H1 (cell line): ENCODE measurements around the gene COL17A1. TPM values are rescaled to one million over a fixed set of nuclear protein-coding genes. Genes with fewer than 3 reads are reported as not detected.

Experiments used
- HDAC2 ChIP-seq, 2 experiments: fragments of 300-600 bp in 1 of 2; sonication (generic) in 1 of 2; IDR thresholded peaks; 2 replicates each; pipeline ENCODE4 v1.6.1; 2011 to 2012; ENCODE audit warnings: low read depth in 2 of 2, low read length in 2 of 2, mild to moderate bottlenecking in 2 of 2, moderate library complexity in 2 of 2, borderline replicate concordance in 1 of 2, inconsistent platforms in 1 of 2
- SAP30 ChIP-seq: fragments of 300-600 bp; sonication (generic); IDR thresholded peaks from 2 replicates; pipeline ENCODE4 v1.7.1; 2012; ENCODE audit warnings: low read length, moderate library complexity, mild to moderate bottlenecking, inconsistent platforms; ENCODE audit not compliant: insufficient read depth, insufficient replicate concordance
- polyA plus RNA-seq, 7 experiments: library from polyadenylated mRNA; depleted of rRNA in 3 of 7; stranded (reverse) in 5 of 7; unstranded in 2 of 7; fragments of >200 nt in 5 of 7; fragments of 200-250 nt in 2 of 7; gene quantifications; 1 replicate in 5 of 7; 2 replicates in 1 of 7; 4 replicates in 1 of 7; pipeline versions ENCODE4 v1.2.1 to v1.2.3, GENCODE V29; 2011 to 2013; ENCODE audit warnings: missing spikeins in 2 of 7, mixed read lengths in 2 of 7
- total RNA-seq: library from RNA; stranded (reverse); fragmentation: NEBNext Ultra II Directional; extraction: Animal tissue kit (Norgen Biotek cat#: 25700); gene quantifications from 2 replicates; pipeline ENCODE4 v1.2.1, GENCODE V29; 2021

Gene COL17A1
- total and polyA plus RNA-seq, 2 of the 8 experiments (the other 6 are each of a cell fraction or from before 2014, with no cell fraction given) = 0.35 to 0.37 TPM

DNA sequence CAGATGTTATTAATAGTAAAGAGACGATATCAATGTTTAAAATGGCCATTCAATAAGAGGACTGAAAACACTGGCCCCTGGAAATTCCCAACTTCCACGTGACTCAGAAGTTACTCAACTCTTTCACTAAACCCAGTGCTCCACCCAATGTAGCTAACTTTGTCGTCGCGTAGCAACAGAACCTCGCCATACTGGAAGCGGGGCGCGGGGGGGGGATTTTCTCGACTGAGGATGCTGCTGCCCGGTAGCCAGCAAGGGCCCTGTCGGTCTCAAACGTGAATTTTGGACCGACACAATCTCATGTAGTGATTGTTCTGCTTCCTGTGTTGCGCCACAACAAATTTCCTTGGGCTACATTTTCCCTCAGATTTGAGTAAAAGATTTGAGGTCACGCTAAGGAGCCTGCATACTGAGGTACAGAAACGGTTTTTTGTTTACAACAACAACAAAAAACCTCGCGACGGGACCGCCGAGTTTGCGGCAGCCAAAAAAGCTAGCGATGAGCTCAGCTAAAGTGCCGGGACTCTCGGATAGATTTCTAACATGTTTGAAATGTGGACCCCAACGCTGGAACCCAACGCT lies 35.3 kb upstream of the COL17A1 start (continued):
- no peak for TF ChIP-seq SAP30
- TF ChIP-seq HDAC2 (IDR thresholded peaks at IDR 0.05; ENCODE audit: borderline replicate concordance in 1 of 2, low read depth in 2 of 2, low read length in 2 of 2) = 0 out of 4 replicates have a peak, but pooled peaks of 1 of the 2 experiments have one; percentile 26
